HepG2 (cell line): Measurements from ENCODE around the gene CAMK2A. TPM values are rescaled to one million over a fixed set of nuclear protein-coding genes. Genes with fewer than 3 reads are reported as not detected.

Experiments used
- ATAC-seq: fragments of 200-7000 bp; cut with Tn5 transposase; 3 replicates; pipeline ENCODE4 v1.9.1; 2020; ENCODE audit warnings: mild to moderate bottlenecking, moderate library complexity
- BruUV-seq: library from RNA; stranded (reverse); fragments of 400-500 nt; replicated peaks from 2 replicates; lab custom pipeline; 2021; lab: Mats Ljungman, UMichigan
- CTCF ChIA-PET: fragments of 300-600 bp; formaldehyde crosslinking; extraction: SDS; loops from one replicate; lab custom pipeline; 2021; ENCODE audit warnings: low total read pairs, inconsistent platforms, low intra/inter-chr PET ratio; lab: Yijun Ruan, JAX
- POLR2A ChIA-PET: fragments of 350-600 bp; sonication (Branson Sonifier 250); formaldehyde crosslinking; loops from one replicate; lab custom pipeline; 2020; ENCODE audit warnings: antibody characterized with exemption, inconsistent platforms; lab: Yijun Ruan, JAX
- DNase-seq: peaks from one replicate; pipeline ENCODE4 v3.0.0-alpha.2; 2015; ENCODE audit warnings: low spot score
- FAIRE-seq: peaks from 3 replicates; lab custom pipeline; 2011; peaks lifted over from hg19 to GRCh38; lab: Jason Lieb, UNC
- H2AFZ ChIP-seq: one replicate; pipeline ENCODE4 v1.6.1; 2011; ENCODE audit warnings: low read length, inconsistent platforms
- H3K27ac ChIP-seq: fragments of 300-600 bp; 3 replicates; pipeline ENCODE4 v1.8.0; 2011; ENCODE audit warnings: mixed run types, mild to moderate bottlenecking, mixed read lengths, low read length, inconsistent platforms; ENCODE audit not compliant: insufficient read depth; ENCODE audit errors: extremely low read length
- H3K27me3 ChIP-seq, 2 experiments: fragments of 200-600 bp in 1 of 2; 2 replicates in 1 of 2; 3 replicates in 1 of 2; pipeline versions ENCODE4 v1.6.0 to v1.8.0; 2011; ENCODE audit warnings: low read length in 2 of 2, mild to moderate bottlenecking in 2 of 2, moderate library complexity in 2 of 2, inconsistent platforms in 1 of 2; ENCODE audit not compliant: insufficient read depth in 2 of 2, control insufficient read depth in 1 of 2
- H3K36me3 ChIP-seq, 2 experiments: fragments of 200-600 bp in 1 of 2; replicated peaks in 1 of 2; 2 replicates in 1 of 2; 3 replicates in 1 of 2; pipeline versions ENCODE4 v1.5.1 to v1.8.0; 2011; ENCODE audit warnings: low read length in 2 of 2, inconsistent platforms in 1 of 2; ENCODE audit not compliant: insufficient read depth in 2 of 2, control insufficient read depth in 1 of 2
- H3K4me1 ChIP-seq: 2 replicates; pipeline ENCODE4 v1.5.1; 2012; ENCODE audit warnings: low read length, inconsistent platforms; ENCODE audit not compliant: insufficient read depth
- H3K4me2 ChIP-seq: 2 replicates; pipeline ENCODE4 v1.6.0; 2011; ENCODE audit warnings: low read depth, low read length, inconsistent platforms
- H3K4me3 ChIP-seq, 3 experiments: fragments of 200-600 bp in 1 of 3; sonication (generic), shearing (Covaris generic) in 1 of 3; replicated peaks in 1 of 3; 2 replicates each; pipeline ENCODE4 v1.5.1; 2011 to 2016; ENCODE audit warnings: low read length in 3 of 3, inconsistent platforms in 2 of 3, low read depth in 2 of 3, mild to moderate bottlenecking in 2 of 3, control low read depth in 1 of 3, mixed read lengths in 1 of 3; ENCODE audit not compliant: insufficient read depth in 1 of 3
- H3K79me2 ChIP-seq: one replicate; pipeline ENCODE4 v1.6.1; 2011; ENCODE audit warnings: low read length, inconsistent platforms; ENCODE audit not compliant: insufficient read depth
- H3K9ac ChIP-seq: 2 replicates; pipeline ENCODE4 v1.6.0; 2011; ENCODE audit warnings: mild to moderate bottlenecking, low read depth, low read length, inconsistent platforms; ENCODE audit not compliant: insufficient read depth
- H3K9me3 ChIP-seq: 2 replicates; pipeline ENCODE4 v1.5.1; 2012; ENCODE audit warnings: mild to moderate bottlenecking, low read length
- H4K20me1 ChIP-seq: 2 replicates; pipeline ENCODE4 v1.6.0; 2011; ENCODE audit warnings: inconsistent platforms, mild to moderate bottlenecking, low read length, moderate library complexity; ENCODE audit not compliant: insufficient read depth
- CEBPG ChIP-seq: IDR thresholded peaks from 2 replicates; pipeline ENCODE4 v1.6.1; 2016
- CREB1 ChIP-seq, 2 experiments: fragments of 450-650 bp in 1 of 2; IDR thresholded peaks; 2 replicates each; pipeline ENCODE4 v1.6.1; 2016 to 2017; ENCODE audit warnings: control low read depth in 1 of 2, mild to moderate bottlenecking in 1 of 2, missing compliant biosample characterization in 1 of 2, missing genetic modification characterization in 1 of 2
- FOXA3 ChIP-seq: IDR thresholded peaks from 2 replicates; pipeline ENCODE4 v1.6.1; 2016; ENCODE audit warnings: missing genetic modification reagents, missing compliant biosample characterization
- GATAD1 ChIP-seq: IDR thresholded peaks from 2 replicates; pipeline ENCODE4 v1.6.1; 2016; ENCODE audit warnings: missing genetic modification reagents, missing compliant biosample characterization
- MTA1 ChIP-seq: sonication (generic); formaldehyde crosslinking; IDR thresholded peaks from 2 replicates; pipeline ENCODE4 v1.4.0; 2020; ENCODE audit warnings: missing genetic modification reagents, mild to moderate bottlenecking, borderline replicate concordance
- SMARCC2 ChIP-seq: fragments of 450-650 bp; IDR thresholded peaks from 2 replicates; pipeline ENCODE4 v1.6.1; 2017; ENCODE audit warnings: antibody characterized with exemption, mild to moderate bottlenecking
- TEAD3 ChIP-seq: optimal IDR thresholded peaks from 2 replicates; pipeline ENCODE3; 2016; ENCODE audit warnings: borderline replicate concordance
- ZBTB21 ChIP-seq: sonication (generic); formaldehyde crosslinking; IDR thresholded peaks from 2 replicates; pipeline ENCODE4 v1.4.0; 2020; ENCODE audit warnings: missing genetic modification reagents
- ZC3H4 ChIP-seq: sonication (generic); formaldehyde crosslinking; IDR thresholded peaks from 2 replicates; pipeline ENCODE4 v1.4.0; 2020; ENCODE audit warnings: missing genetic modification reagents, borderline replicate concordance
- ZMAT3 ChIP-seq: sonication (generic); formaldehyde crosslinking; conservative IDR thresholded peaks from 2 replicates; pipeline ENCODE4 v1.7.0; 2021; ENCODE audit warnings: missing genetic modification reagents
- ZNF839 ChIP-seq: sonication (generic); formaldehyde crosslinking; IDR thresholded peaks from 2 replicates; pipeline ENCODE4 v1.4.0; 2020; ENCODE audit warnings: missing genetic modification reagents, mild to moderate bottlenecking, borderline replicate concordance
- in situ Hi-C: cut with HindIII; loops from 2 replicates; pipeline ENCODE4 v1.10.0; 2017; ENCODE audit warnings: low pct_unique_long_range_greater_than_20kb; ENCODE audit not compliant: extremely low pct_ligation_motif_present
- intact Hi-C: fragments of 100-400 bp; cut with micrococcal nuclease; formaldehyde crosslinking; loops from one replicate; pipeline ENCODE4 v1.10.0; 2022; ENCODE audit not compliant: unreplicated experiment
- polyA plus RNA-seq, 8 experiments: library from polyadenylated mRNA; depleted of rRNA in 3 of 8; stranded (reverse) in 7 of 8; unstranded in 1 of 8; fragments of >200 nt; fragmentation: Illumina TruSeq in 4 of 8; extraction: Trizol in 4 of 8; gene quantifications; 2 replicates each; pipeline versions ENCODE4 v1.2.1 to v1.2.3, GENCODE V29; 2011 to 2016; ENCODE audit warnings: low read depth in 4 of 8, missing spikeins in 1 of 8, mixed read lengths in 1 of 8; ENCODE audit not compliant: insufficient read depth in 1 of 8
- total RNA-seq, 5 experiments: library from RNA; depleted of rRNA; stranded (reverse); fragments of >200 nt; fragmentation: Illumina TruSeq; extraction: Trizol; gene quantifications; 2 replicates each; pipeline ENCODE4 v1.2.3, GENCODE V29; 2016; ENCODE audit warnings: low read depth in 1 of 5

CAMK2A gene
- total and polyA plus RNA-seq, 2 of the 13 experiments (the other 11 are each of a cell fraction or from before 2014, with no cell fraction given), result 0.11 TPM; not detected in 1

DNA sequence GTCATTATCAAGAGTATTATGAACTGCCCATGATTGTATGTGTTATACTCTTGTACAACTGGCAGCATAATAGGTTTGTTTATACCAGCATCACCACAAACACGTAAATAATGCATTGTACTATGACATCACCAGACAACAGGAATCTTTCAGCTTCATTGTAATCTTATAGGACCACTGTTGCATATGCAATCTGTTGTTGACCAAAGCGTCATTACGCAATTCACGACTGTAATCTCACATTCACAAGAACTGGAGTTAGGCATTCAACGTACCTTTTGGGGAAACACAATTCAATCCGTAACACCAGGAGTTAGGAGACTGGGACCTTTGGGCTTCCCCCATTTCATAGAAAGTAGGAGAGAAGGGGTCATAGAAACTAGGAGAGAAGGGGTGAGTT lies 33.5 kb upstream of the CAMK2A start (continued):
- TF ChIP-seq ZNF839 (CRISPR knock-in tag), result no peak
- TF ChIP-seq ZC3H4 (CRISPR knock-in tag), result no peak
- TF ChIP-seq CREB1 (IDR thresholded peaks at IDR 0.05), result peak; percentile 78
- TF ChIP-seq CREB1 (CRISPR knock-in tag; IDR thresholded peaks at IDR 0.05), result no peak
- TF ChIP-seq FOXA3, result peak; percentile 78
- TF ChIP-seq CEBPG (CRISPR knock-in tag), result peak; percentile 92
- peak; percentile 44; the same call in 1 of the 2 replicates for TF ChIP-seq ZBTB21 (CRISPR knock-in tag)

DNA sequence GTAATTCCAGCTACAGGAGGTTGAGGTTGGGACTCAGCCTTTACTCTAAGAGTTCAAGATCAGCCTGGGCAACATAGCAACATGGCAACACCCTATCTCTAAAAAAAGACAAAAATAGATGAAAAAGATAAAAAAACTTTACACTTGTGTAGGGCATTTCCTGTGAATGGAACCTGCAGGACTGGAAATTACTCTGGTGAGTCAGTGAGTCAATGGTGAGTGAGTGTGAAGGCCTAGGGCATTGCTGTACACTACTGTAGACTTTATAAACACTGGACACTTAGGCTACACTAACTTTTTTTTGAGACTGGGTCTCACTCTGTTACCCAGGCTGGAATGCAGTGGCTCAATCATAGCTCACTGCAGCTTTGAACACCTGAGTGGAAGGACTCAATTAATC lies 32.6 kb upstream of the CAMK2A start:
- H3K4me2 ChIP-seq, result no peak overlapping the region
- intact Hi-C loops (no loop called here), in situ Hi-C loops (no loop called here)
- H3K4me3 ChIP-seq, result no peak overlapping the region
- no peak overlapping the region for H3K9ac ChIP-seq
- FAIRE-seq, result no peak
- no TSS peak for BruUV-seq
- TF ChIP-seq ZMAT3 (no peak), SMARCC2 (no peak), MTA1 (no peak), GATAD1 (no peak), TEAD3 (CRISPR knock-in tag) (no peak)
- no peaks in the 10 kb centered on the region for H3K36me3 ChIP-seq
- POLR2A ChIA-PET, result interaction anchor here (1.1 kb wide), 1 partner anchor 19 kb away, joined by 3 read pairs; the partner anchor contains the start of gene ARSI
- H3K79me2 ChIP-seq, result no peaks in the 10 kb centered on the region
- H3K4me1 ChIP-seq, result peaks cover 67% of the 10 kb centered on the region
- no peaks in the 10 kb centered on the region for H3K27me3 ChIP-seq
- no peak overlapping the region for H3K27ac ChIP-seq
- no peaks in the 10 kb centered on the region for H3K9me3 ChIP-seq
- CTCF ChIA-PET, result no interaction called here
- no peak overlapping the region for H2AFZ ChIP-seq
- no peak for DNase-seq
- ATAC-seq, result no peak
- no peaks in the 10 kb centered on the region for H4K20me1 ChIP-seq
